ENCODE data around the gene TRNAU1AP. TPM values are rescaled to one million over a fixed set of nuclear protein-coding genes. Genes with fewer than 3 reads are reported as not detected.
"Not testable (repeated sequence)": the region's sequence is repeated elsewhere in the genome, so short reads cannot be mapped to it uniquely, and the experiment has no call there.

The TRNAU1AP gene
- total RNA-seq, 2 donors from 2014 or later = 43.1 to 44.3 TPM

DNA sequence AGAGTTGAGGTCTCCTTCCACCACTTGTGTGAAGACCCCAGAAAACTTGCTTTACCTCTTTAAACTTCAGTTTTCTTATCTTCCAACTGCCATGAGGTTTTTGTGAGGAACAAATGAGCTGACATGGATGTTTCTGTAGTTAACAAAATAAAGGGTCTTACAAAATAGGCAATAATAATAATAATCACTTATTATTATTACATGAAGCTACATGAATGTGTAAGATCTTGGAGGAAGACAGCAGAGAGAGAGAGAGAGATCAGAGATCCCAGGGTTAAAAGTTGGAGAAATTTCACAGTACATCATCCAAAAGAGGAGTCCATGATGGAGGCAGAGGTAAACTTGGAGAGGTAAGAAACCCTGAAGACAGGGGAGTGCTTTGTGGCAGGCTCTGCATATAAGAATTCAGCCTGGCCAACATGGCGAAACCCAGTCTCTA, 36.3 kb upstream of the TRNAU1AP start:
- no peaks in the 10 kb centered on the region for H3K27me3 Mint-ChIP-seq
- no peak overlapping the region for H3K4me3 Mint-ChIP-seq
- H3K36me3 Mint-ChIP-seq = peaks cover 9% of the 10 kb centered on the region
- no peaks in the 10 kb centered on the region for H3K9me3 Mint-ChIP-seq
- ATAC-seq (no peak), DNase-seq (ENCODE audit: low spot score) (no peak)
- H3K27ac Mint-ChIP-seq = peak overlapping the region in 1 of 2 donors; percentile 81
- peaks cover 30 to 32% of the 10 kb centered on the region in 2 donors for H3K4me1 Mint-ChIP-seq (ENCODE audit: low read depth in 2 of 2)

DNA sequence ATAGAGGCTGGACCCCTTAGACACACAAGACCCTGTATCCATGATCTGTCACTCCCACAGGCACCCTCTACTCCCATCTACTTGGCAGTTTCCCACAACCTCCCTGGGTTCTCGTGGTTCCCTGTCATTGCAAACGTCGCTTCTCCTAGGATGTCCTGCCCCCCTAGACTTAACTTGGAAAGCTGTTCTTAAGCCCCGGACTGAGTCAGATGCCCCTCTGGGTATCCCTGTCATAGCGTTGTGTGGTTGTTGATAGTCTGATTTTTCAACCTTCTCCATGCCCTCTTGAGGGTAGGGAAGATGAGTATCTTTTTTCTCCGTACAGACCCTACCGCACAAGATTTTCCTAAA, 35.3 kb upstream of the TRNAU1AP start:
- Mint-ChIP-seq H3K4me1 (ENCODE audit: low read depth in 2 of 2) (peaks cover 30% of the 10 kb centered on the region in 2 donors), H3K27ac (peak overlapping the region; percentile 81 to 83), H3K36me3 (peaks cover 10% of the 10 kb centered on the region), H3K4me3 (peak overlapping the region; percentile 81), H3K27me3 (no peaks in the 10 kb centered on the region), H3K9me3 (no peaks in the 10 kb centered on the region)
- DNase-seq (ENCODE audit: low spot score) (no peak), ATAC-seq (peak in 1 of 2 donors; percentile 7)

DNA sequence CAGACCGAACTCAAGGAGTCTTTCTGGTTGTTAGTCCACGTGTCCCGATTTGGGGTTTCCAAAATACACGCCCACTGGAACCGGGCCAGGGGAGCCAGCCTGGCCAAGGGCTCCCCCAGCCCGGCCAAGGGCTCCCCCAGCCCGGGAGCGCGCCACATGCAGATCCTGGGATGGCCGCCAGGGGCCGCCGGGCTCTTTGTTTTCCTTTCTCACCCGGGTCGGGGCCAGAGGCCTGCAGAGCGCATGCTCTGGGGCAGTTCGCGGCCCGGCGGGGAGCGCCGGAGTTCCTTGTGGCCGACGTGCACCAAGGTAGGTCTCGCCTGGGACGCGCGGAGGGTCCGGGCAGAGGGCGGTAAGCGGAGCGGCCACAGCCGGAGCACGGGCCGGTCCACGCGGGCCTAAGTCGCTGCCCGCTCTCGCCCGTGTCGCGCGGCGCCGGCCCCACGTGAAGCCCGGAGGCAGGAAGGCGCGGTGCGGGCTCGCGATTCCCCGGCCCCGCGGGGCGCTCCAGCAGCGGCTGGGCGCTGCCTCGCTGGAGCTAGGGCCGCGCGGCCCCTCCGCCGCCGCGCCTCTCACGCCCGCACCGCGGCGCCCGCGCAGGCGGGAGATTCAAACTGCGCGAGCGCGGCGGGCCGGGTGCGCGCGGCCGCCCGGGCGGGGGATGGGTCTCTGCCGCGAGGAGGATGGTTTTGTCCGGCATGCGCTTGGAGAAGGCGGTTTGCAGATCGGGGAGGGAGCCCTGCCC, 34.7 kb upstream of the TRNAU1AP start:
- peaks cover 28 to 31% of the 10 kb centered on the region in 2 donors for H3K4me1 Mint-ChIP-seq (ENCODE audit: low read depth in 2 of 2)
- peak overlapping the region; percentile 81 to 83 for H3K27ac Mint-ChIP-seq
- peak overlapping the region; percentile 96 for H3K4me3 Mint-ChIP-seq
- peak; percentile 82 to 84 for ATAC-seq
- H3K36me3 Mint-ChIP-seq = peaks cover 7% of the 10 kb centered on the region
- no peaks in the 10 kb centered on the region for H3K9me3 Mint-ChIP-seq
- H3K27me3 Mint-ChIP-seq = no peaks in the 10 kb centered on the region
- DNase-seq (ENCODE audit: low spot score) = peak; percentile 89

DNA sequence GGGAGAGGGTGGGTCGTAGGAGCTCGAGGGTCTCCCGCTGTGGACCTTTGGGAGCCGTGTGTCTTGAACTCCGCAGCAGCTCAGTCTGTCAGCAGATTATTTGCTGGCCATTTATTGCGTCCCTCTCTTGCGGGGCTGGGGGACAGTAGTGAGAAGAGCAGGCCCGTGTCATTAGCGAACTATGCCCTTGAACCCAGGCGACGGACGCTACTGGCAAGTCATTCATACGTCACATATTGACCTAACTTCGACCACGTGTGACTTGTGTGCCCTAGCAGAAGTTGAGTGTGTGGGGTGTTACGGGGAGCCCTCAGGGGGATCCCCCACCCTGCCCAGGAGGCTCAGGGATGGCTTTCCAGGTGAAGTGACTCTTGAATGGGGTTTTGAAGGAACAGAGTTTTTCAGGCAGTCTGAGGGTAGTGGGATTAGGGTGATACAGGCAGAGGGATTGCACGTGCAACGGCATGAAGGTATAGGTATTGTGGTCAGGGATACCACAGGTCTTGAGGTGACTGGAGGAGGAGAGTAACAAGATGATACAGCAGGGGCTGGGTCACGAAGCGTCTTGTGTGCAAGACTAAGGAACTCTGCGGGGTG, 34.0 kb upstream of the TRNAU1AP start:
- no peaks in the 10 kb centered on the region for H3K9me3 Mint-ChIP-seq
- H3K27ac Mint-ChIP-seq = peak overlapping the region; percentile 62 to 81
- H3K4me1 Mint-ChIP-seq (ENCODE audit: low read depth in 2 of 2) = peaks cover 28 to 31% of the 10 kb centered on the region in 2 donors
- peak; percentile 54 to 72 for ATAC-seq
- H3K4me3 Mint-ChIP-seq = peak overlapping the region; percentile 96
- no peaks in the 10 kb centered on the region for H3K27me3 Mint-ChIP-seq
- DNase-seq (ENCODE audit: low spot score) = peak; percentile 68
- peaks cover 7% of the 10 kb centered on the region for H3K36me3 Mint-ChIP-seq

DNA sequence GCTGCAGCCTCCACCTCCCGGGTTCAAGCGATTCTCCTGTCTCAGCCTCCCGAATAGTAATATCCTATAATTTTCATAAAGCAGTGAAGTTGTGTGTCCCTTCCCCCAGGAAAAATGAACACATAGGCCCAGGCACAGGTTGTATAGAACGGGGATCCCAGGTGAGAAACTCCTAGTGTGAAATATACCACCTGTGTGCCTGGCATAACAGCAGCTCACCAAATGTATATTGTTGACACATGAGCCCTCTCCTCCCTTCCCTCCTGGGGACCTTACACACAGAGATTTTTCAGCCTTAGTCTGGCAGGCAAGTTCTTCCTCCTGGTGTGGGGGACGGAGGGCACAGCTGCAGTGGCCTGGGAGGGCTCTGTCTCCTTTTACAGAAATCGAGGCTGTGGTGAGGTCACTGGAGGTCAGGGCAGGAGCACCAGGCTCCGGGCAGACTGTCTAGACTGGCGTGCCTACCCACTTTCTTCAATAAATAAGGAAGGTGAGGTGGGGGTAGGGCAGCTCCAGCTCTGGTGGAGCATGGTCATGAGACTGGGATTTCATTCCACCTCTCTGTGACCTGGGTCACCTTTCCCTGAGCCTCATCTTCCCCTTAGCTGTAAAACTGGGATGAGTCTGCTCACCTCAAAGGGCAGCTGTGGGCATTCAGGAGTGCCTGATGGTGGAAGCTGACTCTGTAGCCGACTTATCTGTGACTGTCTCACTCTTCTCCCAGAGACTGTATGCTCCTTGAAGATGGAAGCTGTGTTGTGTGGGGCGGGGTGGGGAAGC, 32.7 kb upstream of the TRNAU1AP start:
- peaks cover 28 to 35% of the 10 kb centered on the region in 2 donors for H3K4me1 Mint-ChIP-seq (ENCODE audit: low read depth in 2 of 2)
- ATAC-seq (no peak), DNase-seq (ENCODE audit: low spot score) (no peak)
- H3K36me3 Mint-ChIP-seq = peaks cover 7% of the 10 kb centered on the region
- no peak overlapping the region for H3K27ac Mint-ChIP-seq
- H3K4me3 Mint-ChIP-seq = peak overlapping the region; percentile 40
- no peaks in the 10 kb centered on the region for H3K9me3 Mint-ChIP-seq
- H3K27me3 Mint-ChIP-seq = no peaks in the 10 kb centered on the region

DNA sequence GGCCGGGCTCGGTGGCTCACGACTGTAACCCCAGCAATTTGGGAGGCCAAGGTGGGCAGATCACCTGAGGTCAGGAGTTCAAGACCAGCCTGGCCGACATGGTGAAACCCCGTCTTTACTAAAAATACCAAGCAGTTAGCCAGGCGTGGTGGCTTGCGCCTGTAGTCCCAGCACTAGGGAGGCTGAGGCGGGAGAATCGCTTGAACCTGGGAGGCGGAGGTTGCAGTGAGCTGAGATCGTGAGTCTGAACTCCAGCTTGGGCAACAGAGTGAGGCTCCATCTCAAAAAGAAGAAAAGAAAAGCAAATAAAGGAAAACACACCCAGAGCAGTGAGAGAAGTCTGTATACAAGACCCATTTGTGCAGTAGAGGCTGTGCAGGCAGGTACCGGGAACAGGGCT, 32.1 kb upstream of the TRNAU1AP start:
- H3K36me3 Mint-ChIP-seq; ATAC-seq; H3K9me3 Mint-ChIP-seq; H3K27me3 Mint-ChIP-seq; DNase-seq (ENCODE audit: low spot score); H3K27ac Mint-ChIP-seq; H3K4me3 Mint-ChIP-seq: not testable (repeated sequence)
- H3K4me1 Mint-ChIP-seq (ENCODE audit: low read depth in 2 of 2) = peaks cover 28 to 35% of the 10 kb centered on the region in 2 donors

DNA sequence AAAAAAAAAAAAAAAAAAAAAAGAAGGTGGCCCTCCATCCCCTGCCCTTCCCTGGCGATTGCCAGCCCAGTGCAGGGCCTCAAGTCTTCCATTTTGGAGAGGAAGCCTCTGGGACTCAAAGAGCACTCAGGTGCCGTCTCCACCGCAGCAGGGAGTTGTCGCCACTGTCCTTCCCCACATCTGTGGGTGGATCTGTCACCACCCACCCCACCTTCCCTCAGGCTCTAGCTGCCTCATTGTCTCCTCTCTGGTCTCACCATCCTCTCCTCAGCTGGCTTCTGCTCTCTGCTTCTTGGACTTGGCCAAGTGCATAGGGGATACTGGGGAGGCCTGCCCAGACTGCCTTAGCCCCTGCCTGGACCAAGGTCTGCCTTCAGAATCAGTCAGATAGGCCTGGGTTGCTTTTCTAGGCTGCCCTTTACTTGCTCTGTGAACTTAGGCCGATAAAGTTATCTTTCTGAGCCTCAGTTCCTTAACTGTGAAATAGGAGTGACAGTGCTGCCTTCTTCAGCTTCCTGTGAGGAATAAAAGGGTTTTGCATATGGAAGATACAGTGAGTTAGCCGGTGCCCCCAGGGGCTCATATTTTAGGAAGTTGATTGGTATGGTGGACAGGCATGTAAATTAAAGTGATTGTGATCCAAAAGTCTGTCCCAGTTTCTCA, 31.3 kb upstream of the TRNAU1AP start:
- H3K4me3 Mint-ChIP-seq = peak overlapping the region; percentile 23
- no peaks in the 10 kb centered on the region for H3K27me3 Mint-ChIP-seq
- ATAC-seq (no peak), DNase-seq (ENCODE audit: low spot score) (no peak)
- peak overlapping the region in 1 of 2 donors; percentile 4 for H3K27ac Mint-ChIP-seq
- peaks cover 28 to 33% of the 10 kb centered on the region in 2 donors for H3K4me1 Mint-ChIP-seq (ENCODE audit: low read depth in 2 of 2)
- peaks cover 7% of the 10 kb centered on the region for H3K36me3 Mint-ChIP-seq
- no peaks in the 10 kb centered on the region for H3K9me3 Mint-ChIP-seq

DNA sequence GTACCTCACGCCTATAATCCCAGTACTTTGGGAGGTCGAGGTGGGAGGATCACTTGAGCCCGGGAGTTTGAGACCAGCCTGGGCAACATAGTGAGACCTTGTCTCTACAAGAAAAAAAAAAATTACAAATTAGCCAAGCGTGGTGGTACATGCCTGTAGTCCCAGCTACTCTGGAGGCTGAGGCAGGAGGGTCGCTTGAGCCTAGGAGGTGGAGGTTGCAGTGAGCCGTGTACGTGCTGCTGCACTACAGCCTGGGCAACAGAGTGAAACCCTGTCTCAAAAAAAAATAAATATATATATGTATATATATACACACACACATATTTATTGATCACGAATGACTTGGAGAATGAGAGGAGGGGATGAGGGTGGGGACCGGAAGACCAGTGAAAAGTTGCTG, 30.3 kb upstream of the TRNAU1AP start:
- not testable (repeated sequence) for H3K9me3 Mint-ChIP-seq; H3K4me3 Mint-ChIP-seq; ATAC-seq; H3K27ac Mint-ChIP-seq; H3K36me3 Mint-ChIP-seq; DNase-seq (ENCODE audit: low spot score); H3K27me3 Mint-ChIP-seq
- H3K4me1 Mint-ChIP-seq (ENCODE audit: low read depth in 2 of 2) = peaks cover 23 to 29% of the 10 kb centered on the region in 2 donors

DNA sequence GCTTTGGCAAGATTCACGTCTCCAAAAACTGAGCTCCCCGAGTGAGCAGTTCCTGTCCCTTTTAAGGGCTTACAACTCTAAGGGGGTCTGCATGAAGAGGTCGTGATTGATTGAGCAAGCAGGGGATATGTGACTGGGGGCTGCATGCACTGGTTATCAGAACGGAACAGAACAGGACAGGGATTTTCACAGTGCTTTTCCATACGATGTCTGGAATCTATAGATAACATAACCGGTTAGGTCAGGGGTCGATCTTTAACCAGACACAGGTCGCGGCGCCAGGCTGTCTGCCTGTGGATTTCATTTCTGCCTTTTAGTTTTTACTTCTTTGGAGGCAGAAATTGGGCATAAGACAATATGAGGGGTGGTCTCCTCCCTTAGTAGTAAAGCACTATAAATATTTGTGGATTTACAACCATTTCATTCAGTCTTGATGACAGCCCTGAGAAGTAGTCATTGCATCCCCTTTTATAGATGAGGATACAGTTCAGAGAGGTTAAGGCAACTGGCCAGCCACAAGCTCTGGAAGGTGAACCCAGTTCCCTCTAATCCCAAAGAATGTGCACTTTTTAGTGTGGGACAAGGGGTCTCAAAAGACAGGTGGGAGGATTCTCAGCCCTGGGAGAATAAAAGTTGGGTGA, 27.8 kb upstream of the TRNAU1AP start:
- H3K27me3 Mint-ChIP-seq; H3K9me3 Mint-ChIP-seq; H3K36me3 Mint-ChIP-seq; H3K4me3 Mint-ChIP-seq; ATAC-seq; DNase-seq (ENCODE audit: low spot score); H3K27ac Mint-ChIP-seq: not testable (repeated sequence)
- peaks cover 9 to 15% of the 10 kb centered on the region in 2 donors for H3K4me1 Mint-ChIP-seq (ENCODE audit: low read depth in 2 of 2)

DNA sequence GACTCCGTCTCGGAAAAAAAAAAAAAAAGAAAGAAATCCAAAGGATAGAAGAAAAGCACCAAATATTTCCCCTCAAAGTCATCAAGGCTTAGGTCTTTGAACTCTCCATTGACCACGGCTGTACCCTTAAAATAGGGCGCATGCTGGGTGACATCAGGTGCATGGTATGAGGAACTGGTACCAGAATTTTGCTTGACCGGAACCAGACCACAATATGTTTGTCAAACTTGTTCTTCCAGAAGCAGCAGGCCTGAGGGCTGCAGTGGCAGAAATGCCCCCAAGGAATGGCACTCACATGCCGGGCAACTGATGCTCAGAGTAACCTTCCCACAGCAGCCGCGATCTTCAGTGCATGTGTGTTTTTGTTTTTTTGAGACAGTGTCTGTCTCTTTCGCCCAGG, 26.0 kb upstream of the TRNAU1AP start:
- Mint-ChIP-seq H3K27ac (no peak overlapping the region), H3K27me3 (no peaks in the 10 kb centered on the region), H3K4me1 (ENCODE audit: low read depth in 2 of 2) (peaks cover 4 to 10% of the 10 kb centered on the region in 2 donors), H3K9me3 (no peaks in the 10 kb centered on the region), H3K36me3 (peaks cover 9% of the 10 kb centered on the region), H3K4me3 (no peak overlapping the region)
- DNase-seq (ENCODE audit: low spot score) (no peak), ATAC-seq (no peak)

DNA sequence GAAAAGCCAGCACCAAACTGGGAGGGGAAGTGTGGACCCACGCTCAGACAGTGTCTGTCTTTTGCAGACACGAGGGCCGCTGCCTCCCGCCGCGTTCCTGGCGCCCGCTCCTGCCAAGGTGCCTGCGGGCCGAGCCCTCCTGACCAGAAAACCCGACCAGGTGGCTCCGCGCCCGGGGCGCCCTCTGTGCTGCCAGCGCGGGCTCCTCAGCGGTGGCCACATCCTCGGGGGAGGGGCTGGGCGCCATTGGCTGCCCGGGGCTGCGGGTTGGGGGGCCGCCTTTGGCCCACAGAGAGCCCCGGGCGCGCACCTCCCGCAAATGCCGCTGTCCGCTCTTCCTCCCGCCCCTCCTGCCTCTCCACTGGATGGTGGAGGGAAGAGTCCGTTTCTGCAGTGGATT, 22.4 kb upstream of the TRNAU1AP start:
- H3K9me3 Mint-ChIP-seq = no peaks in the 10 kb centered on the region
- ATAC-seq = no peak

DNA sequence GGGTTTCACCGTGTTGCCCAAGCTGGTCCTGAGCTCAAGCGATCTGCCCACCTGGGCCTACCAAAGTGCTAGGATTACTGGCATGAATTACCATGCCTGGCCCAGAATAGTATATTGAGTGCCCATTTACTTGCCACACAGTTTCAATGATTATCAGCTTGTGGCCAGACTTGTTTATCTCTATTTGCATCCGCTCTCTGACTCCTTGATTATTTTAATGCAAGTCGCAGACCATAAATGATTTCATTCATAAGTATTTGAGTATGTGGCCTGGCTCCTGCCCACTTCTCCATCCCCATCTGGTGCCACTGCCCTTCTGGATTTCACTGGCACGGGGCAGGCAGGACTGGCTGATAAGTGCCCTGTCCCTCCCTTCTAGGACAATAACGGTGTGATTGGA, 18.2 kb upstream of the TRNAU1AP start:
- no peak overlapping the region for H3K4me3 Mint-ChIP-seq
- H3K9me3 Mint-ChIP-seq = no peaks in the 10 kb centered on the region
- H3K36me3 Mint-ChIP-seq = peaks cover 11% of the 10 kb centered on the region
- H3K27me3 Mint-ChIP-seq = no peaks in the 10 kb centered on the region
- ATAC-seq = no peak
- no peak overlapping the region for H3K27ac Mint-ChIP-seq
- no peaks in the 10 kb centered on the region for H3K4me1 Mint-ChIP-seq (ENCODE audit: low read depth in 2 of 2)
- no peak for DNase-seq (ENCODE audit: low spot score)

More for the DNA sequence above, 22.4 kb upstream of the TRNAU1AP start:
- no peak overlapping the region for H3K27ac Mint-ChIP-seq
- H3K4me1 Mint-ChIP-seq (ENCODE audit: low read depth in 2 of 2) = no peaks in the 10 kb centered on the region
- peaks cover 11% of the 10 kb centered on the region for H3K36me3 Mint-ChIP-seq
- no peak overlapping the region for H3K4me3 Mint-ChIP-seq
- no peak for DNase-seq (ENCODE audit: low spot score)
- no peaks in the 10 kb centered on the region for H3K27me3 Mint-ChIP-seq

DNA sequence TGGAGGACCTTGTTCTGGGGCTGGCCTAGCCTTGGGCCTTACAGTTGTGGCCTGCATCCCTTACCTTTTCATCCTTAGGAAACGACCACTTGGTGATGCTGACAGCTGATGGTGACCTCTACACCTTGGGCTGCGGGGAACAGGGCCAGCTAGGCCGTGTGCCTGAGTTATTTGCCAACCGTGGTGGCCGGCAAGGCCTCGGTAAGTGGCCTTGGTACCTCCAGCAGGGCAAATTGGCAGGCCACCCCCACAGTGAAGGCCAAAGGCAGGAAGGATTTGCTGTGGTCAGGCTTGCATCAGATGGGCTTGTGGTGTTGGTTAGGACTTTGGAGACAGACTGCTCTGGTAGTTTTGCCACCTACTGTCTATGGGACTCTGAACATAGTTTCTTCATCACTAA, 17.7 kb upstream of the TRNAU1AP start:
- H3K27ac Mint-ChIP-seq = no peak overlapping the region
- H3K9me3 Mint-ChIP-seq = no peaks in the 10 kb centered on the region
- ATAC-seq (peak in 1 of 2 donors; percentile 13), DNase-seq (ENCODE audit: low spot score) (no peak)
- H3K4me3 Mint-ChIP-seq = no peak overlapping the region
- no peaks in the 10 kb centered on the region for H3K4me1 Mint-ChIP-seq (ENCODE audit: low read depth in 2 of 2)
- H3K27me3 Mint-ChIP-seq = no peaks in the 10 kb centered on the region
- peaks cover 11% of the 10 kb centered on the region for H3K36me3 Mint-ChIP-seq

Measured in natural killer cell treated with Interleukin-12 subunit alpha and Interleukin-12 subunit beta and Interleukin-15 and Interleukin-18, amount 100 ng/mL, for 72 hours (primary cell).